IPS DF 6.9 (cell line): ENCODE measurements around the gene ANO6.
"Not testable (repeated sequence)": the region's sequence is repeated elsewhere in the genome, so short reads cannot be mapped to it uniquely, and the experiment has no call there.

Source experiments
- DNase-seq: peaks from one replicate; pipeline ENCODE4 v3.0.0-alpha.2; 2013; ENCODE audit warnings: low read depth, low spot score
- H3K27ac ChIP-seq: one replicate; pipeline ENCODE4 v1.5.1; 2013; ENCODE audit warnings: low read length, control low read depth
- H3K27me3 ChIP-seq: 2 replicates; pipeline ENCODE4 v1.6.1; 2013; ENCODE audit warnings: mild to moderate bottlenecking, low read length; ENCODE audit not compliant: control insufficient read depth, insufficient read depth
- H3K36me3 ChIP-seq: 2 replicates; pipeline ENCODE4 v1.6.1; 2013; ENCODE audit warnings: low read length; ENCODE audit not compliant: control insufficient read depth, insufficient read depth
- H3K4me1 ChIP-seq: 2 replicates; pipeline ENCODE4 v1.6.1; 2013; ENCODE audit warnings: low read length; ENCODE audit not compliant: control insufficient read depth, insufficient read depth
- H3K4me3 ChIP-seq: 2 replicates; pipeline ENCODE4 v1.5.1; 2013; ENCODE audit warnings: mild to moderate bottlenecking, low read length
- H3K9me3 ChIP-seq: 2 replicates; pipeline ENCODE4 v1.6.1; 2013; ENCODE audit warnings: low read length, inconsistent platforms; ENCODE audit not compliant: control insufficient read depth, insufficient read depth
- WGBS: extraction: QIAGEN DNeasy Blood & Tissue Kit; methylation state at CpG from one replicate; pipeline ENCODE4 v1.1.7; 2013; ENCODE audit warnings: mixed read lengths, missing lambda C conversion rate; ENCODE audit not compliant: insufficient read length, insufficient coverage; 5-methylcytosine and 5-hydroxymethylcytosine counted together

ANO6 gene

GRCh38 chr12:45215419-45216229 lies at the start of gene ANO6:
ANO6 (plus strand) TSS chr12:45216095; CDS start chr12:45216322, 227 bp downstream.
- WGBS = no CpG with 5 or more reads among the region's 62 CpGs

GRCh38 chr12:45168976-45169375 lies 46.9 kb upstream of the ANO6 start:
- H3K36me3 ChIP-seq = no peaks in the 10 kb centered on the region
- no peaks in the 10 kb centered on the region for H3K4me1 ChIP-seq
- no peak overlapping the region for H3K4me3 ChIP-seq
- no peak for DNase-seq
- no peak overlapping the region for H3K27ac ChIP-seq
- WGBS = no CpG with 5 or more reads among the region's 2 CpGs
- H3K27me3 ChIP-seq = no peaks in the 10 kb centered on the region
- no peaks in the 10 kb centered on the region for H3K9me3 ChIP-seq

More at GRCh38 chr12:45215419-45216229, at the start of gene ANO6:
- Histone ChIP-seq H3K36me3 (no peaks in the 10 kb centered on the region), H3K27ac (no peak within 1 kb of the TSS), H3K27me3 (no peaks in the 10 kb centered on the region), H3K4me3 (peak within 1 kb of the TSS; percentile 94), H3K9me3 (no peaks in the 10 kb centered on the region), H3K4me1 (peaks cover 5% of the 10 kb centered on the region)
- no peak for DNase-seq

- DNase-seq = peak; percentile 71
- WGBS = no CpG with 5 or more reads among the region's 3 CpGs
Observed at GRCh38 chr12:45170456-45171042, 45.3 kb upstream of the ANO6 start.

GRCh38 chr12:45173293-45173692 lies 42.6 kb upstream of the ANO6 start:
- not testable (repeated sequence) for H3K4me3 ChIP-seq, H3K27ac ChIP-seq, H3K27me3 ChIP-seq, DNase-seq, H3K9me3 ChIP-seq, H3K4me1 ChIP-seq, H3K36me3 ChIP-seq
- WGBS = no CpG with 5 or more reads among the region's 10 CpGs

More at GRCh38 chr12:45170456-45171042, 45.3 kb upstream of the ANO6 start:
- H3K4me1 ChIP-seq = no peaks in the 10 kb centered on the region
- H3K27me3 ChIP-seq = no peaks in the 10 kb centered on the region
- no peak overlapping the region for H3K4me3 ChIP-seq
- no peak overlapping the region for H3K27ac ChIP-seq
- no peaks in the 10 kb centered on the region for H3K9me3 ChIP-seq
- H3K36me3 ChIP-seq = 0 out of 2 replicates have a peak, but pooled peaks cover 2% of the 10 kb centered on the region

- no peaks in the 10 kb centered on the region for H3K4me1 ChIP-seq
- no peak overlapping the region for H3K4me3 ChIP-seq
- 0 out of 2 replicates have a peak, but pooled peaks cover 2% of the 10 kb centered on the region for H3K36me3 ChIP-seq
- peaks cover 1% of the 10 kb centered on the region for H3K9me3 ChIP-seq
- no peak for DNase-seq
- H3K27ac ChIP-seq = no peak overlapping the region
- no CpG with 5 or more reads among the region's 14 CpGs for WGBS
- no peaks in the 10 kb centered on the region; the same call in 1 of the 2 replicates for H3K27me3 ChIP-seq
Observed at GRCh38 chr12:45174595-45174994, 41.3 kb upstream of the ANO6 start.

GRCh38 chr12:45178771-45179170 lies 37.1 kb upstream of the ANO6 start:
- H3K9me3 ChIP-seq = peaks cover 1% of the 10 kb centered on the region
- H3K4me3 ChIP-seq = no peak overlapping the region
- DNase-seq = no peak
- no peaks in the 10 kb centered on the region; the same call in 1 of the 2 replicates for H3K27me3 ChIP-seq
- no peaks in the 10 kb centered on the region for H3K4me1 ChIP-seq
- no peak overlapping the region for H3K27ac ChIP-seq
- 0 out of 2 replicates have a peak, but pooled peaks cover 2% of the 10 kb centered on the region for H3K36me3 ChIP-seq

- no peak for DNase-seq
- Histone ChIP-seq H3K36me3 (no peaks in the 10 kb centered on the region), H3K4me1 (no peaks in the 10 kb centered on the region), H3K27me3 (no peaks in the 10 kb centered on the region), H3K4me3 (no peak overlapping the region), H3K9me3 (no peaks in the 10 kb centered on the region), H3K27ac (no peak overlapping the region)
Observed at GRCh38 chr12:45182511-45182910, 33.4 kb upstream of the ANO6 start.

GRCh38 chr12:45183246-45183645 lies 32.6 kb upstream of the ANO6 start:
- WGBS = no CpG with 5 or more reads among the region's 2 CpGs
- H3K4me3 ChIP-seq = no peak overlapping the region
- no peak for DNase-seq
- no peak overlapping the region for H3K27ac ChIP-seq
- H3K9me3 ChIP-seq = no peaks in the 10 kb centered on the region
- H3K27me3 ChIP-seq = no peaks in the 10 kb centered on the region
- H3K4me1 ChIP-seq = no peaks in the 10 kb centered on the region
- no peaks in the 10 kb centered on the region for H3K36me3 ChIP-seq

GRCh38 chr12:45184147-45184963 lies 31.5 kb upstream of the ANO6 start:
- Histone ChIP-seq H3K27ac (no peak overlapping the region), H3K4me3 (no peak overlapping the region), H3K36me3 (no peaks in the 10 kb centered on the region), H3K9me3 (no peaks in the 10 kb centered on the region), H3K27me3 (no peaks in the 10 kb centered on the region), H3K4me1 (no peaks in the 10 kb centered on the region)
- no peak for DNase-seq
- WGBS = no CpG with 5 or more reads among the region's 6 CpGs

- Histone ChIP-seq H3K27ac (no peak overlapping the region), H3K9me3 (no peaks in the 10 kb centered on the region), H3K36me3 (no peaks in the 10 kb centered on the region), H3K4me3 (no peak overlapping the region), H3K4me1 (no peaks in the 10 kb centered on the region), H3K27me3 (no peaks in the 10 kb centered on the region)
- no peak for DNase-seq
- WGBS = no CpG with 5 or more reads among the region's 2 CpGs
Observed at GRCh38 chr12:45186762-45187161, 29.1 kb upstream of the ANO6 start.
